Measurements from ENCODE around the gene HBD. TPM values are rescaled to one million over a fixed set of nuclear protein-coding genes. Genes with fewer than 3 reads are reported as not detected.

The HBD gene
- polyA plus RNA-seq, 1 of the 3 experiments (the other 2 are of a cell fraction) = not detected

- H4K20me1 ChIP-seq (ENCODE audit: insufficient read depth) = no peaks in the 10 kb centered on the region
- TF ChIP-seq RCOR1 (IDR thresholded peaks at IDR 0.05; ENCODE audit: low read length) (no peak), TCF12 (IDR thresholded peaks at IDR 0.05) (no peak), FOXJ3 (CRISPR knock-in tag; IDR thresholded peaks at IDR 0.05) (no peak), GATA2 (CRISPR knock-in tag; IDR thresholded peaks at IDR 0.05) (no peak), CHD2 (IDR thresholded peaks at IDR 0.05; ENCODE audit: low read length, partially characterized antibody) (no peak), USF1 (IDR thresholded peaks at IDR 0.05; ENCODE audit: borderline replicate concordance, low read depth) (no peak), EZH2phosphoT487 (IDR thresholded peaks at IDR 0.05; ENCODE audit: borderline replicate concordance, low read depth) (no peak), RXRA (IDR thresholded peaks at IDR 0.05; ENCODE audit: borderline replicate concordance, low read depth) (no peak), NFIC (IDR thresholded peaks at IDR 0.05; ENCODE audit: borderline replicate concordance) (no peak), MXI1 (IDR thresholded peaks at IDR 0.05; ENCODE audit: low read depth, low read length) (no peak), JUND (IDR thresholded peaks at IDR 0.05) (no peak)
- CTCF ChIA-PET = no interaction called here
- no peaks in the 10 kb centered on the region for H3K9me3 ChIP-seq
- POLR2A ChIA-PET = no interaction called here
- no peaks in the 10 kb centered on the region for H3F3A ChIP-seq (replicated peaks; ENCODE audit: insufficient read depth)
- H3K27me3 ChIP-seq (ENCODE audit: insufficient read depth) = no peaks in the 10 kb centered on the region
- H3K9me2 ChIP-seq = no peaks in the 10 kb centered on the region
- DNase-seq = no peak
- no peak within 1 kb of the TSS for H3K27ac ChIP-seq (ENCODE audit: low read depth in 2 of 2, low read length in 1 of 2)
- H3K4me2 ChIP-seq = no peak within 1 kb of the TSS
- H3K4me3 ChIP-seq (ENCODE audit: low read depth in 2 of 2, low read length in 1 of 2) = no peak within 1 kb of the TSS
- H3K4me1 ChIP-seq (ENCODE audit: control insufficient read depth in 1 of 2, insufficient read depth in 2 of 2, low read depth in 1 of 2, low read length in 1 of 2) = no peaks in the 10 kb centered on the region
- H3K9ac ChIP-seq = no peak within 1 kb of the TSS
- 24% methylated on average over 3 of the region's 3 CpGs for WGBS (ENCODE audit: low lambda C conversion rate)
- H3K36me3 ChIP-seq (replicated peaks in 1 of 2; ENCODE audit: control insufficient read depth in 1 of 2, insufficient read depth in 2 of 2, low read length in 1 of 2) = no peaks in the 10 kb centered on the region
- H3K79me2 ChIP-seq (ENCODE audit: insufficient read depth) = no peaks in the 10 kb centered on the region
- no peak within 1 kb of the TSS for H2AFZ ChIP-seq (ENCODE audit: low read depth)
Measured at GRCh38 chr11:5226732-5227310, 7.5 kb downstream of the HBD start, which contains the start of gene HBB. Gene HBB (minus strand): TSS chr11:5227071. CDS start chr11:5227021, 50 bp downstream.

DNA sequence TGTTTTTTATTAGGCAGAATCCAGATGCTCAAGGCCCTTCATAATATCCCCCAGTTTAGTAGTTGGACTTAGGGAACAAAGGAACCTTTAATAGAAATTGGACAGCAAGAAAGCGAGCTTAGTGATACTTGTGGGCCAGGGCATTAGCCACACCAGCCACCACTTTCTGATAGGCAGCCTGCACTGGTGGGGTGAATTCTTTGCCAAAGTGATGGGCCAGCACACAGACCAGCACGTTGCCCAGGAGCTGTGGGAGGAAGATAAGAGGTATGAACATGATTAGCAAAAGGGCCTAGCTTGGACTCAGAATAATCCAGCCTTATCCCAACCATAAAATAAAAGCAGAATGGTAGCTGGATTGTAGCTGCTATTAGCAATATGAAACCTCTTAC lies 8.8 kb downstream of the HBD start:
- no peak overlapping the region for H3K4me3 ChIP-seq (ENCODE audit: low read depth in 2 of 2, low read length in 1 of 2)
- no peaks in the 10 kb centered on the region for H3K79me2 ChIP-seq (ENCODE audit: insufficient read depth)
- no peak overlapping the region for H3K4me2 ChIP-seq
- H3K9me3 ChIP-seq = no peaks in the 10 kb centered on the region
- H3K9ac ChIP-seq = no peak overlapping the region
- H3K27ac ChIP-seq (ENCODE audit: low read depth in 2 of 2, low read length in 1 of 2) = no peak overlapping the region
- no peak for TF ChIP-seq GATA2 (CRISPR knock-in tag; IDR thresholded peaks at IDR 0.05)
- TF ChIP-seq SMC3 (IDR thresholded peaks at IDR 0.05; ENCODE audit: low read depth, low read length) = no peak
- TF ChIP-seq RAD21 (IDR thresholded peaks at IDR 0.05; ENCODE audit: low read length) = no peak
- no peak for TF ChIP-seq SIN3A (IDR thresholded peaks at IDR 0.05; ENCODE audit: borderline replicate concordance, low read depth, low read length)
- TF ChIP-seq GABPA (IDR thresholded peaks at IDR 0.05; ENCODE audit: low read depth) = no peak
- TF ChIP-seq MEF2A (IDR thresholded peaks at IDR 0.05; ENCODE audit: borderline replicate concordance, low read depth) = no peak
- no peak for TF ChIP-seq NRF1 (IDR thresholded peaks at IDR 0.05; ENCODE audit: low read depth, low read length)
- no peak for TF ChIP-seq RXRA (IDR thresholded peaks at IDR 0.05; ENCODE audit: borderline replicate concordance, low read depth)
- no peak for TF ChIP-seq JUND (IDR thresholded peaks at IDR 0.05)
- TF ChIP-seq TAF1 (IDR thresholded peaks at IDR 0.05; ENCODE audit: borderline replicate concordance, low read depth, low read length) = no peak
- TF ChIP-seq POLR2AphosphoS5 (IDR thresholded peaks at IDR 0.05; ENCODE audit: low read depth, low read length) = no peak
- TF ChIP-seq ELF1 (IDR thresholded peaks at IDR 0.05) = no peak
- ChIA-PET POLR2A (no interaction called here), CTCF (no interaction called here)
- H3K4me1 ChIP-seq (ENCODE audit: control insufficient read depth in 1 of 2, insufficient read depth in 2 of 2, low read depth in 1 of 2, low read length in 1 of 2) = no peaks in the 10 kb centered on the region
- H2AFZ ChIP-seq (ENCODE audit: low read depth) = no peak overlapping the region
- H3K36me3 ChIP-seq (replicated peaks in 1 of 2; ENCODE audit: control insufficient read depth in 1 of 2, insufficient read depth in 2 of 2, low read length in 1 of 2) = no peaks in the 10 kb centered on the region
- no peaks in the 10 kb centered on the region for H3F3A ChIP-seq (replicated peaks; ENCODE audit: insufficient read depth)
- H3K9me2 ChIP-seq = no peaks in the 10 kb centered on the region
- H4K20me1 ChIP-seq (ENCODE audit: insufficient read depth) = no peaks in the 10 kb centered on the region
- H3K27me3 ChIP-seq (ENCODE audit: insufficient read depth) = no peaks in the 10 kb centered on the region
- 6% methylated on average over 2 of the region's 2 CpGs for WGBS (ENCODE audit: low lambda C conversion rate)
- no peak for DNase-seq

Measured in SK-N-SH (cell line).